ENCODE measurements around the gene FBXO10.
"Not testable (repeated sequence)": the region's sequence is repeated elsewhere in the genome, so short reads cannot be mapped to it uniquely, and the experiment has no call there.

The FBXO10 gene

DNA sequence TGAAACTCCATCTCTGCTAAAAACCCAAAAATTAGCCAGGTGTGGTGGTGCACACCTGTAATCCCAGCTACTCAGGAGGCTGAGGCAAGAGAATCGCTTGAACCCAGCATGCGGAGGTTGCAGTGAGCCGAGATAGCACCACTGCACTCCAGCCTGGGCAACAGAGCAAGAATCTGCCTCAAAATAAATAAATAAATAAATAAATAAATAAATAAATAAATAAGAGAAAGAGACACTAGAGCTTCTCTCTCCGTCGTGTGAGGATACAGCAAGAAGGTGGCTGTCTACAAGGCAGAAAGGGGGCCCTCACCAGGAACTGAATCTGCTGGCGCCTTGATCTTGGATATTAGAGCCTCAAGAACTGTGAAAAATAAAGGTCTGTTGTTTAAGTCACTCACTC is 102.2 kb downstream of the FBXO10 start:
- not testable (repeated sequence) for DNase-seq

DNA sequence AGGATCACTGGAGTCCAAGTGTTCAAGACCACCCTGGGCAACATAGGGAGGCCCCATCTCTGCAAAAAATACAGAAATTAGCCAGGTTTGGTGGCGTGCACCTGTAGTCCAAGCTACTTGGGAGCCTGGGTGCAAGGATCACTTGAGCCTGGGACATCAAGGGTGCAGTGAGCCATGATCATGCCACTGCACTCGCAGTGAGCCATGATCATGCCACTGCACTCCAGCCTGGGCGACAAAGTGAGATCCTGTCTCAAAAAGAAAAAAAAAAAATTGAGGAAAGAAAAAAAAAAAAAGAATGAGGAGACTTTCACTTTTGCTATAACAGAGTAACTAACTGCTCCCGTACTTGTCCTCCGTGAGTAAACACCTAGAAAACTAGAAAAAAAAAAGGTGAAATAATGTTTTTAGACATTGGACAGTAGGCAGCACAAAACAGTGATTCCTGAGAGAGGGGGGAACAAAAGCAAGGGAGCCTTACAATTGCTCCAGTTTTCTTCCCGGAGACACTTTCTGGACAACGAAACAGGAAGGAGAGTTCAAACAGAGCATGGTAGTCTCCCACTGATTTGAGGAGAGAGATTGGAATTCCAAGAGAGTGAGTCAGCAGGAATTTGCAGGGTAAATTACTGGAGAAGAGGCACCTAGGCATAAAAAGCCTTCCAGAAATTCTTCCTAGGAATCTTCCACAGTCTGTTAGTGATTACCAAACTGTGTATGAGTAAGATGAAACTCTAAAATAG is 104.1 kb downstream of the FBXO10 start:
- no peak for DNase-seq

DNA sequence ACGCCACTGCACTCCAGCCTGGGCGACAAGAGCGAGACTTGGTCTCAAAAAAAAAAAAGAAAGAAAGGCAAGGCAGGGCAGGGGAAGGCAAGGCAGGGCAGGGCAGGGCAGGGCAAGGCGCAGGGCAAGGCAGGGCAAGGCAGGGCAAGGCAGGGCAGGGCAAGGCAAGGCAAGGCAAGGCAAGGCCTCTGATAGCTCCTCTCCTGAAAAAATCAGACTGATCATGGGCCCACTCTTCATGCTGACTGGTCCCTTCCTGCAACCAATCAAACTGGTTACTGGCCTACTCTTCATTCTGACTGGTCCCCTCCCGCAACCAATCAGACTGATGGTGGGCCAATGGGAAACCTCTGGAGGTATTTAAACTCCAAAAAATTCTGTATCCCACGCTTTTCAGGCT is 107.6 kb downstream of the FBXO10 start:
- no peak for DNase-seq

DNA sequence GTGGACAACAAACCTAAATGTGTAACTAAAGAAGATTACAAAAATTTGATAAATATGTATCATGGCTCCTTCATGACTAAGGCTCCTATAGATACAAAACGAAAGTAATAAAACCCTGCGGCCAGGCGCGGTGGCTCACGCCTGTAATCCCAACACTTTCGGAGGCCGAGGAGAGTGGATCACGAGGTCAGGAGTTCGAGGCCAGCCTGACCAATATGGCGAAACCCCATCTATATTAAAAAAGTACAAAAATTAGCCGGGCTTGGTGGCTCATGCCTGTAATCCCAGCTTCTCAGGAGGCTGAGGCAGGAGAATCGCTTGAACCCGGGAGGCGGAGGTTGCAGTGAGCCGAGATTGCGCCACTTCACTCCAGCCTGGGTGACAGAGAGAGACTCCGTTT is 108.7 kb downstream of the FBXO10 start:
- not testable (repeated sequence) for DNase-seq

DNA sequence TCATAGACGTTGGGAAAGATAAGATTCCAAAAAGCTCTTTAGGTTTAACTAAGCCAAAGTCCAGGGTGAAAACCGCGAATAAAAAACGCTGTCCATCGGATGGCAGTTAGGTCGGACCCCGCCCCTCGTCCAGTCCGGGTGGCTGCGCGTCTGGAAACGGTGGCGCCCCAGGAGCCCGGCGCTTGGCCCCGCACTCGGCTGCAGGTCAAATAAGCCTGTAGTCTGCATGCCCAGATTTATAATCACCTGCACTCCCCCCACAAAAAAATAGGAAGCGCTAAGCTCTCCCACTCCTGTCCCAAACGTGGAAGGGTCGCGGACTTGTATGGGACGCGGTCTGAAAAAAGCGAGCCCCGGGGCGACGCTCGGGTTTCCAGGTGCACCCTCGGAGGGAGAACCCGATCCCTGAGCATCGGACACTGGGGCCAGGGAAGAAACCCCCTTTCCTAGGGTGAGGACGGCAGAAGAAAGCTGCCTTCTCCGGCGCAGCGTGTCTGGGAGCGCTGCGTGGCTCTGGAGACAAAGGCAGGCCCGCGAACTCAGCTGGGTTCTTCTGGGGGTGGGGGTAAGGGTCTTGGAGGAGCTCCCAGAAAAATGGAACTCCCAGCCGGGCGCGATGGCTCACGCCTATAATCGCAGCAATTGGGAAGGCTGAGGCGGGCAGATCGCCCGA is 110.0 kb downstream of the FBXO10 start:
- peak; percentile 85 to 88 for DNase-seq

DNA sequence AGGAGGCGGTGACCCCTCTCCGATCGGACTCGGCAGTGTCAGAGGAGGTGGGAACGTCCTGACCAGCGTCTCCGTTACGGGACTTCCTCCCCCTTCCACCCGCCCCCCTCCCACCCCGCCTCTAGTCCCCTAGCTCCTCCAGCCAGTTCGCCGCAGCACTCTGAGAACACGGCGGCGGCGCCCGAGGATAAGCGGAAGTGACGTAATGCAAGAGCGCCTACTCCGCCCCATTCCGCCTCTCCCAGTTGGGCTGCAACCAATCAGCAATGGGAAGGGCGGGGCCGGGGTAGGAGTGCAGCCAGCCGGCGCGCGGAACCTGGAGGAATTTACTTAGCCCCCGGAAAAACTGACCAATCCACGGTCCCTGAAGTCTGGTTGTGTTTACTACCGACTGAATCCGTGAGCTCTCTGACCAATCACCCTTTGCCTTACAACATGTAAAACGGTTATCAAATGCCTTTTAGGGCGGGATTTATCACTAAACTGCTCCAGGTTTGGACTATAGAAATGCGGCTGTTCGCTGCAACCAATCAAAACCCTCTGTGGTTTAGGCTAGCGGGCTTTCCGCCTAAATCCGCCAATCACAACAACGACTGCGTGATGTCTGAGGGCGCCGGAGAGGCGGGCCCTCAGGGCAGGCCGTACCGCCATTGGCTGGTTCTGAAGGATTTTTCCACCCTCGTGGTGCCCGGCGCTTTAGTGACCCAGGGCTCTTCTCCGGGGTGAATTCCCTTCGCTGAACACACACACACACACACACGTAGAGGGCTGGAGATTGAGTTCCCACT is 110.7 kb downstream of the FBXO10 start, which contains the start of gene ZBTB5:
TSS of gene ZBTB5 (minus strand) at position 202 of the 788 bp plus-strand sequence. CDS start 22,899 bp downstream, outside the sequence.
- peak; percentile 100 for DNase-seq

DNA sequence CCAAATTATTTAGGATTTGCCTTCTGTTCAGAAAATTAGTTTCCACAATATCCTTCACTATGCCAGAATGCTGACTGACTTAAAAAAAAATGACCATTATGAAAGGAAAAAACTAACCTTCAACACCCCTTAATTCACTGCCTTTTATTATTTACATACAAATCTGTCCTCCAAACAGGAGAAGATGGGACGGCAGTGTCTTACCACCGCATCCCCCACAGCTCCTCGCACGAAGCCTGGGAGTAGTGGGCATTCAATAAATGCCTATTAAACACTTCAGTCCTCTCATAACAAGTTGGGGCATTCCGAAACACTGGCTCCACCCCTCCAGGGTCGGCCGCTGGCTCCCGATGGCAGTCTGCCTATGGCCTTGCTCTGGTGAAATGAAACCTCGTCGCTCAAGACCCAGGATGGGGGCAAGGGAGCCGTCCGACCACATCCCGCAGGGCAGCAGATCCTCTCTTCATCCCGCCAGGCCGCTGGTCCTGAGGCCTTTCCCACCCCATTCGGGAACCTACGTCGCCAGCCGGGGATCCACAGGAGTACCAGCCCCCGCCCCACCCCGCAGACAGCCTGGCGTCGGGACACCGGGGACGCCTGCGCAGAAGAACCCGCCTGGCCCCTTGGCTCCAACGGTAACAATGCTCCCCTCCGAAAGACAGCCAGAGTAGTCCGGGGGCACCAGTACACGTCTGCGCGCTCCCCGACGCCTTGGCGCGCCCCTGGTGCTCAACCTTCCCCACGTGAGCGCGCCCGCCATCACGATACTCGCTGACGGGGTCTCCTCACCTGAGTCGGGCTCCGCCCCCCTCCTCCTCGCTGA is 111.5 kb downstream of the FBXO10 start:
- DNase-seq, result peak in 1 of 2 experiments; percentile 75

DNA sequence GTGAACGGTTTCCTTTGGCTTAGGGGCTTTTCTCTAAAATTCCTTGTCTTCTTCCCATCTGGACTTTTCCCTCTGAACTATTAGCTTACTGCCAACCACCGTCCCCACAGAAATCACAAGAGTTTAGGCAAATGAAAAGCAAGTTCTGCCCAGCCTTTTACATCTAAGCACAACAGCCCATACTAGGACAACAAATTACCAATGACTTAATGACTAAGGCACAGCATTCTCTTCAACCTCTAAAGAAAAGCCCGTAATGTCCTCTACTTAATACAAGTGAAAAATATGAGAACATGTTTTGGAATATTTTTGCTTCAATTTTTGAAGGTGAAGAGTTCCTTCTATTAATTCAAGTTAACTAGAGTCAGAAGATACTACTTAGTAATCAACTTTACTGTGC is 112.2 kb downstream of the FBXO10 start:
- DNase-seq, result no peak

Data from NCI-H2081 (cell line).